Measurements from ENCODE around the gene NIFK.
"Not testable (repeated sequence)": the region's sequence is repeated elsewhere in the genome, so short reads cannot be mapped to it uniquely, and the experiment has no call there.

The NIFK gene

GRCh38 chr2:121736462-121737336 is at the start of gene NIFK:
NIFK (minus strand) TSS chr2:121736875; CDS start chr2:121736850, 25 bp downstream.
- DNase-seq, result peak; percentile 100

- DNase-seq, result no peak
Measured at GRCh38 chr2:121783180-121783579, 46.5 kb upstream of the NIFK start.

GRCh38 chr2:121778741-121779487 is 42.2 kb upstream of the NIFK start:
- no peak for DNase-seq

GRCh38 chr2:121777699-121778058 is 41.0 kb upstream of the NIFK start:
- DNase-seq, result no peak

GRCh38 chr2:121776885-121777698 is 40.4 kb upstream of the NIFK start:
- no peak for DNase-seq

GRCh38 chr2:121776361-121776760 is 39.7 kb upstream of the NIFK start:
- no peak for DNase-seq

GRCh38 chr2:121774235-121774634 is 37.6 kb upstream of the NIFK start:
- no peak for DNase-seq

GRCh38 chr2:121771976-121772742 is 35.5 kb upstream of the NIFK start:
- no peak for DNase-seq

- DNase-seq, result no peak
Measured at GRCh38 chr2:121768143-121768755, 31.6 kb upstream of the NIFK start.

GRCh38 chr2:121766624-121767023 is 29.9 kb upstream of the NIFK start:
- no peak for DNase-seq

GRCh38 chr2:121764681-121765228 is 28.1 kb upstream of the NIFK start:
- DNase-seq, result no peak

GRCh38 chr2:121755237-121756111 is 18.8 kb upstream of the NIFK start, which contains the start of gene TSN:
TSN (plus strand) TSS chr2:121755651; CDS start chr2:121755780, 129 bp downstream.
- DNase-seq, result peak; percentile 97

GRCh38 chr2:121754851-121755236 is 18.2 kb upstream of the NIFK start:
- DNase-seq, result no peak

GRCh38 chr2:121748202-121748601 is 11.5 kb upstream of the NIFK start:
- no peak for DNase-seq

- no peak for DNase-seq
Measured at GRCh38 chr2:121746071-121746578, 9.4 kb upstream of the NIFK start.

GRCh38 chr2:121741450-121741849 is 4.8 kb upstream of the NIFK start:
- DNase-seq, result no peak

- no peak for DNase-seq
Measured at GRCh38 chr2:121740973-121741372, 4.3 kb upstream of the NIFK start.

- no peak for DNase-seq
Measured at GRCh38 chr2:121736140-121736461, 574 bp downstream of the NIFK start.

GRCh38 chr2:121735518-121736074 is 1.1 kb downstream of the NIFK start:
- DNase-seq, result no peak

GRCh38 chr2:121734544-121734943 is 2.1 kb downstream of the NIFK start:
- not testable (repeated sequence) for DNase-seq
